Osteoblast (primary cell): Measurements from ENCODE around the gene NUTM2D. TPM values are rescaled to one million over a fixed set of nuclear protein-coding genes. Genes with fewer than 3 reads are reported as not detected.
"Not testable (repeated sequence)": the region's sequence is repeated elsewhere in the genome, so short reads cannot be mapped to it uniquely, and the experiment has no call there.

Experiments used
- DNase-seq: peaks from one replicate; pipeline ENCODE4 v3.0.0; 2011; ENCODE audit warnings: low spot score, mixed read lengths; ENCODE audit not compliant: insufficient read length; ENCODE audit errors: missing footprints
- H2AFZ ChIP-seq: 2 replicates; pipeline ENCODE4 v1.6.0; 2011; ENCODE audit warnings: mild to moderate bottlenecking, low read length
- H3K27ac ChIP-seq: 2 replicates; pipeline ENCODE4 v1.5.1; 2011; ENCODE audit warnings: mild to moderate bottlenecking, low read depth, low read length, moderate library complexity
- H3K27me3 ChIP-seq: 2 replicates; pipeline ENCODE4 v1.6.0; 2012; ENCODE audit warnings: mild to moderate bottlenecking, control low read depth, inconsistent platforms, low read length, moderate library complexity; ENCODE audit not compliant: insufficient read depth
- H3K36me3 ChIP-seq: 2 replicates; pipeline ENCODE4 v1.5.1; 2011; ENCODE audit warnings: mild to moderate bottlenecking, low read length, control low read depth, moderate library complexity; ENCODE audit not compliant: insufficient read depth
- H3K4me1 ChIP-seq: 2 replicates; pipeline ENCODE4 v1.5.1; 2011; ENCODE audit warnings: mild to moderate bottlenecking, low read length, control low read depth, moderate library complexity; ENCODE audit not compliant: insufficient read depth
- H3K4me2 ChIP-seq: 2 replicates; pipeline ENCODE4 v1.6.0; 2011; ENCODE audit warnings: mild to moderate bottlenecking, low read length; ENCODE audit not compliant: insufficient read depth
- H3K4me3 ChIP-seq: fragments of 200-600 bp; sonication (generic); 3 replicates; pipeline ENCODE4 v1.5.1; 2012; ENCODE audit warnings: mild to moderate bottlenecking, low read length, inconsistent platforms; ENCODE audit not compliant: insufficient read depth
- H3K79me2 ChIP-seq: 2 replicates; pipeline ENCODE4 v1.6.0; 2012; ENCODE audit warnings: mild to moderate bottlenecking, low read length, control low read depth, inconsistent platforms; ENCODE audit not compliant: insufficient read depth
- H3K9me3 ChIP-seq: 2 replicates; pipeline ENCODE4 v1.5.1; 2011; ENCODE audit warnings: low read depth, low read length, control low read depth
- H4K20me1 ChIP-seq: 2 replicates; pipeline ENCODE4 v1.6.0; 2012; ENCODE audit warnings: mild to moderate bottlenecking, low read length, control low read depth; ENCODE audit not compliant: insufficient read depth
- small RNA-seq: library from RNA; depleted of rRNA; stranded (forward); fragments of <200 nt; gene quantifications from one replicate; pipeline ENCODE3, GENCODE V24; 2012
- total RNA-seq: library from RNA; depleted of rRNA; stranded (reverse); fragments of >200 nt; gene quantifications from 2 replicates; pipeline ENCODE4 v1.2.3, GENCODE V29; 2012

The NUTM2D gene
- total RNA-seq, 1 donor = 1.8 TPM

GRCh38 chr10:87391360-87391759 lies 33.8 kb downstream of the NUTM2D start:
- not testable (repeated sequence) for DNase-seq, H3K36me3 ChIP-seq, H3K27ac ChIP-seq, H3K4me1 ChIP-seq, H3K4me2 ChIP-seq, H3K4me3 ChIP-seq, H2AFZ ChIP-seq, H3K79me2 ChIP-seq, H3K9me3 ChIP-seq, H3K27me3 ChIP-seq, H4K20me1 ChIP-seq

DNA sequence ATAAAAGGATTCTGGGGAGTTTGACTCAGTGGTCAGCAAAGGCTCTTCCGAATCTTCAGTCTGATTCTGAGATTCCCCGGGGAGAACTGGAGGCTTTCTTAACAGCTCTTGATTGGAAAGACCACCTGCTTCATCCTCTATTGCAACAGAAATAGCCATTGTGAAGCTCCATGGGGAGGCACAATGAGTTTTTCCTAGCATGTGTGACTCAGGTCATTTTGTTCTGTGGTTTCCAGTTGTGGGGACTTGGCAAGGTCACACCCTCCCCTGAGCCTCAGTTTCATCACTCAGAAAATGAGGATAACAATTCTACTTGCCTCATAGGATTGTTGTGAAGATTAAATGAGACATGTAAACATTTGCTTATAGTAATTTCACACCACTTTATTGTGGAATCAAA lies 38.7 kb downstream of the NUTM2D start:
- not testable (repeated sequence) for H3K4me2 ChIP-seq, H2AFZ ChIP-seq, H3K4me1 ChIP-seq, H3K9me3 ChIP-seq, H4K20me1 ChIP-seq, H3K79me2 ChIP-seq, H3K27ac ChIP-seq, H3K4me3 ChIP-seq, DNase-seq, H3K36me3 ChIP-seq, H3K27me3 ChIP-seq

- H4K20me1 ChIP-seq, H3K27me3 ChIP-seq, H3K9me3 ChIP-seq, H3K4me2 ChIP-seq, DNase-seq, H3K27ac ChIP-seq, H2AFZ ChIP-seq, H3K4me1 ChIP-seq, H3K79me2 ChIP-seq, H3K36me3 ChIP-seq, H3K4me3 ChIP-seq: not testable (repeated sequence)
Measured at GRCh38 chr10:87398436-87398835, 40.9 kb downstream of the NUTM2D start.

DNA sequence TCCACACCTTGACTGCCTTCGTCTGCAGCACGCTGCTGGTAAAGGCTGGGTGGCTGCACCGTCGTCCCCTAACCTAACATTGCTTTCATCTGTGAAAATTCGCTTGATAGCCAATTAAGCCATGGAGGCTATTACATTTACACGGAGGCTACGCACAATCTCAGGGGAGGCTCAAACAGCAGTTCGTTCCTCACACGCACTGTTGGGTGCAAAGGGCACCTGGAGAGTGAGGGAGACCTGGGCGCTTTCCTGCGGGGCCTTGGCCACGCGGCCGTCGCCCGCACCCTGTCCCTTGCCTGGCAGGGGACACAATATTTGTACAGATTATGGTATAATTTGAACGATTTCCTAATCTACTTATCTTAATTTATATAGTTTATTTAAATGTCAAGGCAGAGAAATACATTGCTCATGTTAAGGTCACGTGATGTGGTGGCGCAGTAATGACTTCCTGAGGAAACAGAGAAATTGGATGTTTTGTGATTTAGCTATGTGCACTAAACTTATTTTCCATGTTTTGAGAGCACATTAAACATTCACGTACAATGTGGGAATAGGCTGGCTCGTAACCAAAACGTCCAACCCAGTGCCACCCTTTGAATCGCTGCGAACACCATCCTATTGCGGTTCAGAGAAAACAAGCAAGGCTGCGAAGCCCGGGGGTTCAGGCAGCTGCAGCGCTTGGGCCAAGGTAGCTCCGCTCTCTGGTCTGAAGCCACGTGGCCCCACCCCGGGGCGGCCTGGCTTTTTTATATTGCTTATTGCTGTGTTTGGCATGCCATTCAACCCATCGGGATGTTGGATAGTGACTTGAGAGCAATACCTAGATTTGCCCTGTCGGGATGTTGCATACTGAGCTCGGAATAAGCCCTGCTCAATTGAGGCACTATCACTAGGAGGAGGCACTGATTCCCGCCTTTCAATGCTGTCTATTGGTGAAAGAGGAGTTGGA lies 50.2 kb downstream of the NUTM2D start:
- H3K4me2 ChIP-seq, H3K4me3 ChIP-seq, H3K27ac ChIP-seq, H2AFZ ChIP-seq, H3K79me2 ChIP-seq, H3K9me3 ChIP-seq, H3K4me1 ChIP-seq, H3K36me3 ChIP-seq, DNase-seq, H4K20me1 ChIP-seq: not testable (repeated sequence)
- peaks cover 23% of the 10 kb centered on the region for H3K27me3 ChIP-seq

- H3K79me2 ChIP-seq, H3K4me2 ChIP-seq, H3K27me3 ChIP-seq, H3K9me3 ChIP-seq, H3K4me3 ChIP-seq, H4K20me1 ChIP-seq, H2AFZ ChIP-seq, H3K4me1 ChIP-seq, H3K27ac ChIP-seq, DNase-seq, H3K36me3 ChIP-seq: not testable (repeated sequence)
Measured at GRCh38 chr10:87413921-87414320, 56.4 kb downstream of the NUTM2D start.

Small RNAs within 50 kb of the gene (small RNA-seq; reads per million reads assigned to genes)
- not detected for gene AL355334.1

Other genes with a start within 250 kb of the NUTM2D start
- gene NUTM2A, start 132.3 kb upstream of the NUTM2D start, total RNA-seq = 0.59 and 0.72 TPM in 2 replicates
- gene MINPP1, start 147.1 kb downstream of the NUTM2D start, total RNA-seq = 22.1 and 23.0 TPM in 2 replicates